Measurements from ENCODE around the gene RASSF3. TPM values are rescaled to one million over a fixed set of nuclear protein-coding genes. Genes with fewer than 3 reads are reported as not detected.

RASSF3 gene
- total and polyA plus RNA-seq, 2 of the 13 experiments (the other 11 are each of a cell fraction or from before 2014, with no cell fraction given) = 15.5 to 16.0 TPM

GRCh38 chr12:64650762-64651161 is 40.5 kb downstream of the RASSF3 start:
- no peak for DNase-seq (ENCODE audit: low spot score)
- Histone ChIP-seq H3K9me3 (ENCODE audit: low read length) (no peaks in the 10 kb centered on the region), H3K4me1 (ENCODE audit: insufficient read depth, low read length) (peaks cover 41% of the 10 kb centered on the region), H4K20me1 (ENCODE audit: insufficient read depth, low read length) (0 out of 2 replicates have a peak, but pooled peaks cover 2% of the 10 kb centered on the region), H3K4me2 (ENCODE audit: low read depth, low read length) (no peak overlapping the region), H3K36me3 (replicated peaks in 1 of 2; ENCODE audit: control insufficient read depth in 1 of 2, insufficient read depth in 2 of 2, low read length in 2 of 2) (no peaks in the 10 kb centered on the region), H3K4me3 (replicated peaks in 1 of 3; ENCODE audit: insufficient read depth in 1 of 3, low read depth in 2 of 3, low read length in 3 of 3) (no peak overlapping the region), H2AFZ (ENCODE audit: low read length) (no peak overlapping the region), H3K79me2 (ENCODE audit: insufficient read depth, low read length) (peaks cover 42% of the 10 kb centered on the region), H3K9ac (ENCODE audit: insufficient read depth, low read depth, low read length) (no peak overlapping the region), H3K27ac (ENCODE audit: extremely low read length, insufficient read depth, low read length) (no peak overlapping the region), H3K27me3 (ENCODE audit: control insufficient read depth in 1 of 2, insufficient read depth in 2 of 2, low read length in 2 of 2) (no peaks in the 10 kb centered on the region)
- no peak for ATAC-seq
- TF ChIP-seq ZNF749 (CRISPR knock-in tag; IDR thresholded peaks at IDR 0.05; ENCODE audit: borderline replicate concordance) (no peak), KLF13 (CRISPR knock-in tag; IDR thresholded peaks at IDR 0.05) (no peak), REPIN1 (CRISPR knock-in tag; IDR thresholded peaks at IDR 0.05; ENCODE audit: borderline replicate concordance, low read depth) (no peak), ZNF737 (CRISPR knock-in tag; IDR thresholded peaks at IDR 0.05; ENCODE audit: borderline replicate concordance) (no peak), ZNF180 (CRISPR knock-in tag; IDR thresholded peaks at IDR 0.05; ENCODE audit: borderline replicate concordance, low read depth) (no peak), SAFB2 (CRISPR knock-in tag; IDR thresholded peaks at IDR 0.05; ENCODE audit: borderline replicate concordance, low read depth) (no peak), MXD3 (CRISPR knock-in tag; IDR thresholded peaks at IDR 0.05) (no peak), ZNF782 (CRISPR knock-in tag; IDR thresholded peaks at IDR 0.05; ENCODE audit: borderline replicate concordance) (no peak), ZFAT (CRISPR knock-in tag; conservative IDR thresholded peaks at IDR 0.05) (no peak)
- TF ChIP-seq, protein P1, sequence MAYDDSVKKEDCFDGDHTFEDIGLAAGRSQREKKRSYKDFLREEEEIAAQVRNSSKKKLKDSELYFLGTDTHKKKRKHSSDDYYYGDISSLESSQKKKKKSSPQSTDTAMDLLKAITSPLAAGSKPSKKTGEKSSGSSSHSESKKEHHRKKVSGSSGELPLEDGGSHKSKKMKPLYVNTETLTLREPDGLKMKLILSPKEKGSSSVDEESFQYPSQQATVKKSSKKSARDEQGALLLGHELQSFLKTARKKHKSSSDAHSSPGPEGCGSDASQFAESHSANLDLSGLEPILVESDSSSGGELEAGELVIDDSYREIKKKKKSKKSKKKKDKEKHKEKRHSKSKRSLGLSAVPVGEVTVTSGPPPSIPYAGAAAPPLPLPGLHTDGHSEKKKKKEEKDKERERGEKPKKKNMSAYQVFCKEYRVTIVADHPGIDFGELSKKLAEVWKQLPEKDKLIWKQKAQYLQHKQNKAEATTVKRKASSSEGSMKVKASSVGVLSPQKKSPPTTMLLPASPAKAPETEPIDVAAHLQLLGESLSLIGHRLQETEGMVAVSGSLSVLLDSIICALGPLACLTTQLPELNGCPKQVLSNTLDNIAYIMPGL (CRISPR knock-in tag; IDR thresholded peaks at IDR 0.05; ENCODE audit: borderline replicate concordance in 1 of 2, low read depth in 1 of 2) = no peak
- intact Hi-C loops (cut with micrococcal nuclease; ENCODE audit: unreplicated experiment) (no loop called here), in situ Hi-C loops (cut with HindIII; ENCODE audit: extremely low pct_ligation_motif_present, low pct_unique_long_range_greater_than_20kb) (no loop called here)
- CTCF ChIA-PET (ENCODE audit: low intra/inter-chr PET ratio, low total read pairs) = no interaction called here
- BruUV-seq (replicated peaks) = no TSS peak
- WGBS (ENCODE audit: low lambda C conversion rate) = 97% methylated on average over 4 of the region's 4 CpGs
- POLR2A ChIA-PET = interaction anchor here (1.0 kb wide), 1 partner anchor 17 kb away, joined by 3 read pairs; no protein-coding TSS in a partner anchor
- FAIRE-seq = no peak

Measured in HepG2 (cell line).